Embryonic facial prominence (tissue), 1 donor: ENCODE results near the gene PTPN22.

Experiments
- DNase-seq: peaks from one replicate; pipeline ENCODE4 v3.0.0-alpha.2; 2016; ENCODE audit errors: extremely low spot score

The PTPN22 gene

GRCh38 chr1:113802367-113803007 lies 69.0 kb downstream of the PTPN22 start:
- DNase-seq = no peak

GRCh38 chr1:113800487-113800886 lies 71.0 kb downstream of the PTPN22 start:
- DNase-seq = no peak

- no peak for DNase-seq
Measured at GRCh38 chr1:113797472-113797871, 74.0 kb downstream of the PTPN22 start.

GRCh38 chr1:113793878-113794834 lies 77.4 kb downstream of the PTPN22 start:
- DNase-seq = no peak

GRCh38 chr1:113792986-113793385 lies 78.5 kb downstream of the PTPN22 start:
- no peak for DNase-seq

DNA sequence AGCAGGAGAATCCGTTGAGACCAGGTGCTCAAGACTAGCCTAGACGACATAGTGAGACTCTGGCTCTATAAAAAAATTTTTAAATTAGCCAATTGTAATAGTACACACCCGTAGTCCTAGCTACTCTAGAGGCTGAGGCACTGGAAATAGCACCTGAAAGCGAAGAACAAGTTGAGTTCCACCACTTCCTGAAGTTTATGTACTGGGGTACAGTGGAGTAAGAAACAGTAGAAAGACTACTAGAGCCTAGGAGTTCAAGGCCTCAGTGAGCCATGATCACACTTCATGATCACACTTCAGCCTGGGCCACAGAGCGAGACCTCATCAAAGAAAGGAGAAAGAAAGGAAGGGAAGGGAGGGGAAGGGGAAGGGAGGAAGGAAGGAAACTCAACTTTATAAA lies 79.0 kb downstream of the PTPN22 start:
- no peak for DNase-seq

- no peak for DNase-seq
Measured at GRCh38 chr1:113788802-113789201, 82.7 kb downstream of the PTPN22 start.

DNA sequence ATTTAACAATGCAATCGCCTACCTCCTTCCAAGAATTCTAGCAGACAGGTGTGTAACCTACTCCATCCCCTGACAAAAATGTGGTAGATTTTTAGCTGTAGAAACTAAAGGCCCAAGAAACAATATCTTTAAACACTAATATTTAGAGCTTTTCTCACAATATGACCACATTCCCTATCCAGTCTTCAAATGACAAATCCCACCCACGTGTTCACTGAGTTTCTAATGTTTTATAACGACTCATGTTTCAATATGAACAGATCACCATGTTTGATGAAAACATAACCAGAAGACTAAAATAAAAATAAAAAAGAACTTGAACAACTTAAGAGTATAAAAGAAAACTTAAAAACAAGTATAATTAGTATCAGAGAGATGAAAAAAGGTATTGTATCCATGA lies 83.8 kb downstream of the PTPN22 start:
- no peak for DNase-seq

GRCh38 chr1:113786069-113786468 lies 85.4 kb downstream of the PTPN22 start:
- no peak for DNase-seq

GRCh38 chr1:113784104-113784779 lies 87.3 kb downstream of the PTPN22 start:
- DNase-seq = no peak

GRCh38 chr1:113783254-113784103 lies 88.0 kb downstream of the PTPN22 start:
- no peak for DNase-seq

GRCh38 chr1:113782406-113782805 lies 89.1 kb downstream of the PTPN22 start:
- no peak for DNase-seq

DNA sequence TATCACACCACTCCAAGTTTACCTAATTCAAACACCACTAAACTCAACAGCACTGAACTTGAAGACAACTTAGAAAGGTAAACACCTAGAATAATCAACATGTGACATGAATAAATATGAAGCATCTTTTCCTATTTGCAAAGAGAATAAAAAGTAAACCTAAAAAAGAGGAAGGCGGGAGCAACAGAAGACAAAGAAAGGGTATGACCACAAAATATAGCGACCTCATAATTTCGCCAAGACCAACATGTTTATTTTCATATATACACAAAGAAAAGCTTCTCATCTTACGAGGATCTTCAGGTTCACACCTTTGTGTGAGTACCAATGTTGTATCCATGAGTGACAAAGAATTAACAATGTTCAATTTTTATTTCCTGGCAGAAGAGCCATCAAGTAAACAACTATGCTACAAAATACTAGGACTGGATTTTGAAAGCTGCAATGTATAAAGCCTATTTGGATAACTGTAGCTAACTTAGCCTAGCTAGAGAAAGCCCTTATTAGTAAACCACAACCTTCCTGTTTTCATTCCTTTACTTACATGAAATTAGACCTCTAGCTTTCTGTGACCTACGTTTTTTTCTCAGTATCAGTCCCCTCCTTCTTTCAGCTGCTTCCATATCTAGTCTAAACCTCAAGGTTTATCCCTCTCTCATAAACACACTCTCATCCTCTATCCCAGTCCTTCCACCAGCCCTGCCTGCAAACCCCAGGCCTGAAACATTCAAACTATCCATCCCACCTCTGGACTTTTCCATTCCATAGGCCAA lies 91.0 kb downstream of the PTPN22 start:
- no peak for DNase-seq

DNA sequence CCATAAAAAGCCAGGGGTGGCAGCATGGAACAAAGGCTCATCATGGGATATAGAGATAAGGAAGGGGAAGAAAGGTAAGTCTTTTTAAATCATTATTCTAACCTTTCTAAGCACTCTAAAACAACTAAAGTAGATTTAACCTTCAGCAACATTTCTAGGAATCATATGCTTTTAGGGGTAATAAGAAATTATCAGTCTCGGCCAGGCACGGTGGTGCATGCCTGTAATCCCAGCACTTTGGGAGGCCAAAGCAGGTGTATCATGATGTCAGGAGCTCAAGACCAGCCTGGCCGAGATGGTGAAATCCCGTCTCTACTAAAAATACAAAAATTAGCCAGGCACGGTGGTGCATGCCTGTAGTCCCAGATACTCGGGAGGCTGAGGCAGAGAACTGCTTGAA lies 92.0 kb downstream of the PTPN22 start:
- no peak for DNase-seq

- no peak for DNase-seq
Measured at GRCh38 chr1:113777561-113777960, 94.0 kb downstream of the PTPN22 start.

- DNase-seq = no peak
Measured at GRCh38 chr1:113770031-113770430, 101.5 kb downstream of the PTPN22 start.

DNA sequence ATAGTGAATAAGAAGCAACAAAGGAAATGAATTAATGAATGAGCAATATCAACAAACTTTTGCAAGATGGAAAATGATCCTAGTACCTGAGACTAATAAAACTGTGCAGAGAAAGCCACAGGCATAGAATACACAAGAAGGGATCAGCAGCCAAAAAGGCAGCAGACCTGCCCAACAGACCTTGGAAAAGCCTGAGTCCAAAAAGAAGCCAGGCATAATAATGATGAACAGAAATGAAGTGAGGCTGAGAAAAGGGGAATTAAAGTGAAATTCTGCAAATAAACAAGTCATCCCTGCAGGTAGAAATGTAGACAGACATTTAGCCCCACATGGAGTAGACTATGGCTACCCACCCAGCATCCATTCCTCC lies 101.9 kb downstream of the PTPN22 start:
- DNase-seq = no peak

- DNase-seq = no peak
Measured at GRCh38 chr1:113768916-113769600, 102.5 kb downstream of the PTPN22 start.

- no peak for DNase-seq
Measured at GRCh38 chr1:113765306-113766230, 105.9 kb downstream of the PTPN22 start.
